Neuron (in vitro differentiated cells): ENCODE results near the gene SHISA2.

Experiments used
- H2AFZ ChIP-seq: one replicate; pipeline ENCODE4 v1.6.1; 2013; ENCODE audit warnings: low read depth, mild to moderate bottlenecking, inconsistent platforms, low read length, moderate library complexity
- H3K27me3 ChIP-seq: one replicate; pipeline ENCODE4 v1.6.1; 2013; ENCODE audit warnings: low read length; ENCODE audit not compliant: insufficient read depth
- H3K36me3 ChIP-seq: one replicate; pipeline ENCODE4 v1.6.1; 2013; ENCODE audit warnings: low read length; ENCODE audit not compliant: insufficient read depth
- H3K4me1 ChIP-seq: one replicate; pipeline ENCODE4 v1.6.1; 2013; ENCODE audit warnings: low read length; ENCODE audit not compliant: insufficient read depth
- H3K4me3 ChIP-seq: 2 replicates; pipeline ENCODE4 v1.5.1; 2013; ENCODE audit warnings: mild to moderate bottlenecking, low read length, moderate library complexity
- H3K9me3 ChIP-seq: one replicate; pipeline ENCODE4 v1.6.1; 2013; ENCODE audit warnings: low read length

Gene SHISA2

DNA sequence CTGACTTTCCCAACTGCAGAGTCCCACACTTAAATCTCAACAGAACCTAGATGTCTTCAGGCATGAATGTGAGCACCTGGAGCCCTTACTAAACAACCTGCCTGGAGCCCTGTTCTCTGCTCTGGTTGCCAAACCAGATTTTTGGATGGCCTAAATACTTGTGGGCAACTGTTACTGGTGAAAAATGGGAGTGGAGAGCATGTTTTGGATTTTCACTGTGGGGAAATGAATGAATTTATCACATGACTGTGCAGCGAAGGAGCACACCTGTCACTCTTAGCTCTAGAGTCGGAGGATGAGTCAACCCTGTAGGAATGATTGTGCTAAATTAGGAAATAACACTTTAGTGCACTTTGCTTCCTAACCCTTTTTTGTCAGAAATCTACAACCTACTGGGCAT lies 30.3 kb downstream of the SHISA2 start:
- Histone ChIP-seq H2AFZ (no peak overlapping the region), H3K27me3 (no peaks in the 10 kb centered on the region), H3K36me3 (no peaks in the 10 kb centered on the region), H3K4me1 (peaks cover 20% of the 10 kb centered on the region), H3K4me3 (no peak overlapping the region), H3K9me3 (no peaks in the 10 kb centered on the region)

GRCh38 chr13:26020891-26021290 lies 30.9 kb downstream of the SHISA2 start:
- Histone ChIP-seq H3K36me3 (no peaks in the 10 kb centered on the region), H3K4me3 (no peak overlapping the region), H3K9me3 (no peaks in the 10 kb centered on the region), H3K27me3 (no peaks in the 10 kb centered on the region), H2AFZ (no peak overlapping the region), H3K4me1 (peaks cover 20% of the 10 kb centered on the region)

- peaks cover 18% of the 10 kb centered on the region for H3K4me1 ChIP-seq
- no peak overlapping the region for H2AFZ ChIP-seq
- H3K36me3 ChIP-seq: no peaks in the 10 kb centered on the region
- no peak overlapping the region for H3K4me3 ChIP-seq
- no peaks in the 10 kb centered on the region for H3K27me3 ChIP-seq
- no peaks in the 10 kb centered on the region for H3K9me3 ChIP-seq
These were observed 31.6 kb downstream of the SHISA2 start for GRCh38 chr13:26019881-26020870.

GRCh38 chr13:26019251-26019650 lies 32.6 kb downstream of the SHISA2 start:
- no peaks in the 10 kb centered on the region for H3K36me3 ChIP-seq
- peaks cover 10% of the 10 kb centered on the region for H3K4me1 ChIP-seq
- H3K4me3 ChIP-seq: no peak overlapping the region
- no peaks in the 10 kb centered on the region for H3K9me3 ChIP-seq
- no peak overlapping the region for H2AFZ ChIP-seq
- no peaks in the 10 kb centered on the region for H3K27me3 ChIP-seq

- Histone ChIP-seq H3K27me3 (no peaks in the 10 kb centered on the region), H2AFZ (no peak overlapping the region), H3K9me3 (no peaks in the 10 kb centered on the region), H3K4me1 (peaks cover 7% of the 10 kb centered on the region), H3K36me3 (no peaks in the 10 kb centered on the region), H3K4me3 (no peak overlapping the region)
These were observed 33.7 kb downstream of the SHISA2 start for GRCh38 chr13:26017932-26018665.

GRCh38 chr13:26017196-26017921 lies 34.5 kb downstream of the SHISA2 start:
- H3K36me3 ChIP-seq: no peaks in the 10 kb centered on the region
- H3K27me3 ChIP-seq: no peaks in the 10 kb centered on the region
- no peaks in the 10 kb centered on the region for H3K4me1 ChIP-seq
- H3K9me3 ChIP-seq: no peaks in the 10 kb centered on the region
- H3K4me3 ChIP-seq: no peak overlapping the region
- no peak overlapping the region for H2AFZ ChIP-seq

DNA sequence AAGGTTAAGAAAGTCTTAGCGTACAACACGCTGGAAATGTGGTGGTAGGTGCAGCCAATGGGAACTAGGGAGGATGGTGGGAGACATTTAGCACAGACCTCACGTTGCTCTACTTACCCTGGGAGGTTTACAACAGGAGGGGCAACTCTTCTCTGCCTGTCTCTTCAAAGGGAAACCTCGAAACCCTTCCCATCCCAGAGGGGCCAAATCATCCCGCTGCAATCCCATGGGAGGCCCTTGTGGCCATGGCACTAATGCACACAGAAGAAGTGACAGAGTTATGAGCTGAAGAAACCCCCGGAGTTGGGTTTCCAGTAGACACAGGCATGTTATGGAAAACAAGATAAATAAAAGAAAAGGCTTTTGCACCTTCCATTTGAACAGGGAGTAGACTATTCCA lies 35.6 kb downstream of the SHISA2 start:
- no peaks in the 10 kb centered on the region for H3K36me3 ChIP-seq
- H3K9me3 ChIP-seq: no peaks in the 10 kb centered on the region
- H3K27me3 ChIP-seq: no peaks in the 10 kb centered on the region
- H3K4me1 ChIP-seq: no peaks in the 10 kb centered on the region
- H3K4me3 ChIP-seq: no peak overlapping the region
- H2AFZ ChIP-seq: no peak overlapping the region

GRCh38 chr13:26015271-26016125 lies 36.3 kb downstream of the SHISA2 start:
- H3K4me3 ChIP-seq: no peak overlapping the region
- H3K4me1 ChIP-seq: no peaks in the 10 kb centered on the region
- no peaks in the 10 kb centered on the region for H3K36me3 ChIP-seq
- H3K9me3 ChIP-seq: no peaks in the 10 kb centered on the region
- H2AFZ ChIP-seq: no peak overlapping the region
- H3K27me3 ChIP-seq: no peaks in the 10 kb centered on the region

DNA sequence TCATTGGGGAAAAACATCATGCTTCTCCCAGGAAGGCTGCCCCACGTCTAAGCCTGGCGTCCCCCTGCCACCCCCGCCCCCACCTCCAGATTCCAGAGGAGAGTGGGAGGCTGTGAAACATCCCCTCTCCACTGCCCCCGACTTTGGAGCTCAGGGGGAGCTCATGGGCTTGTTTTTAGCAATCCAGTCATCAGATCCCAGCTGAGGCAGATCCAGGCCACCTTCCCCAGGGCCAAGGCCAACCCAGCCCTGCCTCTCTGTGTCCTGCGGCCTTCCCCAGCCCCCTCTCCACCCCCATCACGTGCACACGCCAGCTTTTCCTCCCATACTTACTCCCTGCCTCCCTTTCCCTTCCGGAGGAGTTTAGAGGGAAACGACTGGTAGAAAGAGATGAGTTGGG lies 38.8 kb downstream of the SHISA2 start:
- no peak overlapping the region for H3K4me3 ChIP-seq
- H2AFZ ChIP-seq: no peak overlapping the region
- no peaks in the 10 kb centered on the region for H3K27me3 ChIP-seq
- no peaks in the 10 kb centered on the region for H3K4me1 ChIP-seq
- no peaks in the 10 kb centered on the region for H3K9me3 ChIP-seq
- no peaks in the 10 kb centered on the region for H3K36me3 ChIP-seq

GRCh38 chr13:26011996-26012821 lies 39.6 kb downstream of the SHISA2 start:
- Histone ChIP-seq H3K4me1 (no peaks in the 10 kb centered on the region), H3K36me3 (no peaks in the 10 kb centered on the region), H3K4me3 (no peak overlapping the region), H3K27me3 (no peaks in the 10 kb centered on the region), H3K9me3 (no peaks in the 10 kb centered on the region), H2AFZ (no peak overlapping the region)

- Histone ChIP-seq H2AFZ (no peak overlapping the region), H3K27me3 (no peaks in the 10 kb centered on the region), H3K4me3 (no peak overlapping the region), H3K4me1 (no peaks in the 10 kb centered on the region), H3K9me3 (no peaks in the 10 kb centered on the region), H3K36me3 (no peaks in the 10 kb centered on the region)
These were observed 40.6 kb downstream of the SHISA2 start for GRCh38 chr13:26011208-26011573.
